GM23338 (cell line): ENCODE measurements around the gene HOMER1. TPM values are rescaled to one million over a fixed set of nuclear protein-coding genes. Genes with fewer than 3 reads are reported as not detected.

Experiments used
- ATAC-seq: fragments of 200-7000 bp; cut with Tn5 transposase; 3 replicates; pipeline ENCODE4 v1.9.1; 2020
- DNase-seq: peaks from one replicate; pipeline ENCODE4 v3.0.0-alpha.2; 2015; ENCODE audit warnings: low spot score
- H2AFZ ChIP-seq: fragments of 200-600 bp; sonication (generic); 2 replicates; pipeline ENCODE4 v1.8.0; 2016; ENCODE audit warnings: antibody characterized with exemption, mild to moderate bottlenecking, moderate library complexity
- H3F3A ChIP-seq: fragments of 200-600 bp; sonication (generic); replicated peaks from 2 replicates; pipeline ENCODE4 v1.8.0; 2017; ENCODE audit warnings: antibody characterized with exemption, mixed run types, low read depth
- H3K27ac ChIP-seq: fragments of 200-600 bp; sonication (generic); 2 replicates; pipeline ENCODE4 v1.6.1; 2016; ENCODE audit warnings: low read depth
- H3K27me3 ChIP-seq: fragments of 200-600 bp; sonication (generic); 2 replicates; pipeline ENCODE4 v1.8.0; 2016; ENCODE audit warnings: mild to moderate bottlenecking, mixed run types, moderate library complexity; ENCODE audit not compliant: insufficient read depth
- H3K36me3 ChIP-seq: fragments of 200-600 bp; sonication (generic); 2 replicates; pipeline ENCODE4 v1.8.0; 2016; ENCODE audit warnings: mild to moderate bottlenecking; ENCODE audit not compliant: insufficient read depth
- H3K4me1 ChIP-seq: fragments of 200-600 bp; sonication (generic); 2 replicates; pipeline ENCODE4 v1.8.0; 2016; ENCODE audit warnings: mild to moderate bottlenecking, moderate library complexity; ENCODE audit not compliant: insufficient read depth
- H3K4me2 ChIP-seq: fragments of 200-600 bp; sonication (generic); 2 replicates; pipeline ENCODE4 v1.7.1; 2017; ENCODE audit warnings: mixed run types
- H3K4me3 ChIP-seq: fragments of 200-600 bp; sonication (generic); 2 replicates; pipeline ENCODE4 v1.6.1; 2016; ENCODE audit warnings: mixed run types
- H3K79me2 ChIP-seq: fragments of 200-600 bp; sonication (generic); replicated peaks from 2 replicates; pipeline ENCODE4 v1.8.0; 2017; ENCODE audit warnings: mild to moderate bottlenecking; ENCODE audit not compliant: insufficient read depth
- H3K9me2 ChIP-seq: fragments of 200-600 bp; sonication (generic); 2 replicates; pipeline ENCODE4 v1.8.0; 2017; ENCODE audit not compliant: insufficient read depth
- H4K20me1 ChIP-seq: fragments of 200-600 bp; sonication (generic); replicated peaks from 2 replicates; pipeline ENCODE4 v1.8.0; 2017; ENCODE audit warnings: mild to moderate bottlenecking; ENCODE audit not compliant: insufficient read depth
- H3K27ac Mint-ChIP-seq: 2 replicates; pipeline ENCODE4 v1.8.0; 2020; ENCODE audit warnings: inconsistent platforms, mild to moderate bottlenecking, moderate library complexity, mixed read lengths
- H3K27me3 Mint-ChIP-seq: 3 replicates; pipeline ENCODE4 v1.8.0; 2022; ENCODE audit warnings: low read depth, mild to moderate bottlenecking, moderate library complexity, mixed read lengths, inconsistent platforms; ENCODE audit not compliant: insufficient read depth, poor library complexity
- H3K36me3 Mint-ChIP-seq: 3 replicates; pipeline ENCODE4 v1.8.0; 2021; ENCODE audit warnings: low read depth, mild to moderate bottlenecking, inconsistent platforms, moderate library complexity, mixed read lengths
- H3K4me1 Mint-ChIP-seq: 3 replicates; pipeline ENCODE4 v1.8.0; 2020; ENCODE audit warnings: mild to moderate bottlenecking, inconsistent platforms, mixed read lengths
- H3K4me3 Mint-ChIP-seq: 3 replicates; pipeline ENCODE4 v1.8.0; 2021; ENCODE audit warnings: moderate library complexity, mild to moderate bottlenecking, inconsistent platforms, mixed read lengths
- H3K9me3 Mint-ChIP-seq: 3 replicates; pipeline ENCODE4 v1.8.0; 2020; ENCODE audit warnings: moderate library complexity, mild to moderate bottlenecking, inconsistent platforms, mixed read lengths
- CREB1 ChIP-seq: fragments of 250-450 bp; sonication (Bioruptor Pico); IDR thresholded peaks from 2 replicates; pipeline ENCODE4 v1.5.0; 2020; ENCODE audit warnings: low read depth, mild to moderate bottlenecking, moderate library complexity
- CTCF ChIP-seq, 2 experiments: fragments of 200-600 bp in 1 of 2; sonication (generic) in 1 of 2; conservative IDR thresholded peaks; 2 replicates each; pipeline versions ENCODE4 v1.5.1 to v1.6.1; 2016 to 2017; ENCODE audit warnings: antibody characterized with exemption in 2 of 2, low read depth in 2 of 2, mild to moderate bottlenecking in 2 of 2, moderate library complexity in 1 of 2
- ETS1 ChIP-seq: IDR thresholded peaks from 2 replicates; pipeline ENCODE4 v1.6.1; 2016; ENCODE audit warnings: antibody characterized with exemption
- EZH2 ChIP-seq: fragments of 200-600 bp; sonication (generic); IDR thresholded peaks from one replicate; pipeline ENCODE4 v1.8.0; 2017; ENCODE audit warnings: antibody characterized with exemption, mild to moderate bottlenecking, low read depth; ENCODE audit not compliant: unreplicated experiment
- EZH2phosphoT487 ChIP-seq: fragments of 200-600 bp; sonication (generic); IDR thresholded peaks from one replicate; pipeline ENCODE4 v1.8.1; 2018; ENCODE audit warnings: antibody characterized with exemption; ENCODE audit not compliant: unreplicated experiment
- JUNB ChIP-seq: IDR thresholded peaks from one replicate; pipeline ENCODE4 v1.6.1; 2016; ENCODE audit warnings: antibody characterized with exemption; ENCODE audit not compliant: unreplicated experiment
- NANOG ChIP-seq: IDR thresholded peaks from 2 replicates; pipeline ENCODE4 v1.6.1; 2016; ENCODE audit warnings: antibody characterized with exemption, borderline replicate concordance
- POLR2AphosphoS5 ChIP-seq: IDR thresholded peaks from 2 replicates; pipeline ENCODE4 v1.6.1; 2016; ENCODE audit warnings: antibody characterized with exemption, low read depth
- REST ChIP-seq: IDR thresholded peaks from one replicate; pipeline ENCODE4 v1.6.1; 2018; ENCODE audit warnings: antibody characterized with exemption; ENCODE audit not compliant: unreplicated experiment
- STAT1 ChIP-seq: IDR thresholded peaks from one replicate; pipeline ENCODE4 v1.6.1; 2016; ENCODE audit warnings: antibody characterized with exemption; ENCODE audit not compliant: unreplicated experiment
- ZNF114 ChIP-seq: fragments of 250-450 bp; sonication (Bioruptor Pico); IDR thresholded peaks from 2 replicates; pipeline ENCODE4 v1.5.0; 2020; ENCODE audit warnings: mild to moderate bottlenecking, moderate library complexity
- ZNF331 ChIP-seq: fragments of 250-450 bp; sonication (Bioruptor Pico); IDR thresholded peaks from 2 replicates; pipeline ENCODE4 v1.5.0; 2020; ENCODE audit warnings: low read depth, mild to moderate bottlenecking, moderate library complexity
- ZNF462 ChIP-seq: fragments of 250-450 bp; sonication (Bioruptor Pico); IDR thresholded peaks from 2 replicates; pipeline ENCODE4 v1.5.0; 2020; ENCODE audit warnings: mild to moderate bottlenecking, moderate library complexity
- polyA plus RNA-seq: library from polyadenylated mRNA; unstranded; fragments of >200 nt; fragmentation: Nextera tagmentation; extraction: Ambion mirVana; gene quantifications from 2 replicates; pipeline ENCODE4 v1.2.1, GENCODE V29; 2016
- total RNA-seq: library from RNA; depleted of rRNA; stranded (reverse); fragments of >200 nt; shearing (Covaris generic); gene quantifications from 2 replicates; pipeline ENCODE4 v1.2.3, GENCODE V29; 2014

Gene HOMER1
- total and polyA plus RNA-seq, 2 experiments from 2014 or later, result 45.1 to 80.3 TPM

- TF ChIP-seq EZH2phosphoT487, result no peak
- no peak for TF ChIP-seq REST
- TF ChIP-seq STAT1, result no peak
- TF ChIP-seq CREB1 (CRISPR knock-in tag), result no peak
- TF ChIP-seq CTCF (conservative IDR thresholded peaks at IDR 0.05; ENCODE audit: low read depth in 2 of 2), result no peak
- no peak for TF ChIP-seq POLR2AphosphoS5
- TF ChIP-seq JUNB, result no peak
- no peak for TF ChIP-seq ZNF114 (CRISPR knock-in tag)
- no peak for TF ChIP-seq ZNF462
- no peak for TF ChIP-seq NANOG
- TF ChIP-seq ETS1, result no peak
- no peak for TF ChIP-seq ZNF331
- TF ChIP-seq EZH2, result no peak
- no peaks in the 10 kb centered on the region for H3K27me3 Mint-ChIP-seq
- Histone ChIP-seq H3K4me3 (no peak overlapping the region), H3K4me1 (peaks cover 11% of the 10 kb centered on the region), H2AFZ (no peak overlapping the region), H3K36me3 (no peaks in the 10 kb centered on the region), H4K20me1 (peaks cover 5% of the 10 kb centered on the region), H3F3A (no peaks in the 10 kb centered on the region), H3K4me2 (no peak overlapping the region), H3K27me3 (no peaks in the 10 kb centered on the region), H3K9me2 (no peaks in the 10 kb centered on the region), H3K27ac (no peak overlapping the region), H3K79me2 (peaks cover 100% of the 10 kb centered on the region)
- H3K9me3 Mint-ChIP-seq, result no peaks in the 10 kb centered on the region
- DNase-seq (no peak), ATAC-seq (no peak)
- H3K36me3 Mint-ChIP-seq, result peaks cover 4% of the 10 kb centered on the region; the same call in 2 of the 3 replicates
- H3K4me3 Mint-ChIP-seq, result no peak overlapping the region
- H3K27ac Mint-ChIP-seq, result peak overlapping the region; percentile 32; the same call in 1 of the 2 replicates
- H3K4me1 Mint-ChIP-seq, result peaks cover 26% of the 10 kb centered on the region
These were observed 29.2 kb downstream of the HOMER1 start for GRCh38 chr5:79484731-79485130.
